Natural killer cell (primary cell): ENCODE data around the gene GPRASP3. TPM values are rescaled to one million over a fixed set of nuclear protein-coding genes. Genes with fewer than 3 reads are reported as not detected.

ENCODE experiments used
- ATAC-seq, 3 donors: fragments of 150-1000 bp in 2 of 3; fragments of 200-7000 bp in 1 of 3; cut with Tn5 transposase; 1 replicate in 1 of 3; 2 replicates in 2 of 3; pipeline ENCODE4 v1.10.0; 2021; ENCODE audit warnings: mild to moderate bottlenecking in 2 of 3, moderate library complexity in 2 of 3
- DNase-seq, 2 donors: peaks; one replicate each; pipeline versions ENCODE4 v3.0.0 to v3.0.0-alpha.2; 2013 to 2021; ENCODE audit warnings: mixed read lengths in 1 of 2
- H3K27ac ChIP-seq: one replicate; pipeline ENCODE4 v1.5.1; 2013; ENCODE audit warnings: mild to moderate bottlenecking, low read length
- H3K27me3 ChIP-seq: one replicate; pipeline ENCODE4 v1.6.1; 2013; ENCODE audit warnings: low read length; ENCODE audit not compliant: control insufficient read depth, insufficient read depth
- H3K36me3 ChIP-seq: one replicate; pipeline ENCODE4 v1.6.1; 2013; ENCODE audit warnings: low read length; ENCODE audit not compliant: control insufficient read depth, insufficient read depth
- H3K4me1 ChIP-seq: one replicate; pipeline ENCODE4 v1.6.1; 2013; ENCODE audit warnings: low read length; ENCODE audit not compliant: control insufficient read depth, insufficient read depth
- H3K4me3 ChIP-seq: one replicate; pipeline ENCODE4 v1.5.1; 2013; ENCODE audit warnings: low read length
- H3K9me3 ChIP-seq: one replicate; pipeline ENCODE4 v1.6.1; 2013; ENCODE audit warnings: low read length; ENCODE audit not compliant: control insufficient read depth, insufficient read depth
- H3K27ac Mint-ChIP-seq, 2 donors: one replicate each; pipeline ENCODE4 v1.8.0; 2022; ENCODE audit warnings: mild to moderate bottlenecking in 2 of 2, mixed read lengths in 2 of 2, moderate library complexity in 1 of 2
- H3K27me3 Mint-ChIP-seq, 2 donors: one replicate each; pipeline ENCODE4 v1.8.0; 2022; ENCODE audit warnings: low read depth in 2 of 2, mixed read lengths in 2 of 2
- H3K36me3 Mint-ChIP-seq: one replicate; pipeline ENCODE4 v1.8.0; 2022; ENCODE audit warnings: mixed read lengths
- H3K4me1 Mint-ChIP-seq, 2 donors: one replicate each; pipeline ENCODE4 v1.8.0; 2022; ENCODE audit warnings: mixed read lengths in 2 of 2
- H3K4me3 Mint-ChIP-seq: one replicate; pipeline ENCODE4 v1.8.0; 2022; ENCODE audit warnings: mild to moderate bottlenecking, moderate library complexity, mixed read lengths
- H3K9me3 Mint-ChIP-seq, 2 donors: one replicate each; pipeline ENCODE4 v1.8.0; 2022; ENCODE audit warnings: mixed read lengths in 2 of 2
- WGBS: methylation state at CpG from one replicate; pipeline ENCODE4 v1.1.7; 2013; ENCODE audit warnings: missing lambda C conversion rate; ENCODE audit not compliant: insufficient coverage; 5-methylcytosine and 5-hydroxymethylcytosine counted together
- intact Hi-C: fragments of 100-400 bp; cut with micrococcal nuclease; formaldehyde crosslinking; loops from one replicate; pipeline ENCODE4 v1.14.2; 2022
- total RNA-seq, 4 donors: library from RNA; stranded (reverse); fragments of 120-200 nt in 1 of 4; gene quantifications; one replicate each; pipeline versions ENCODE4 v1.2.3 to v1.2.4, GENCODE V29; 2013 to 2022
- TF ChIP-seq, protein P1 (sequence below): fragments of 200-600 bp; IDR thresholded peaks from one replicate; pipeline ENCODE4 v1.8.0; 2022; ENCODE audit warnings: antibody characterized with exemption

The GPRASP3 gene
- total RNA-seq, 3 donors from 2014 or later (not counting 1 experiment from before 2014, with no cell fraction given): 2.1 to 2.9 (median 2.6) TPM

- peaks cover 9% of the 10 kb centered on the region for H3K4me1 ChIP-seq
- no peak overlapping the region for H3K4me3 ChIP-seq
- ATAC-seq (no peak), DNase-seq (no peak)
- no peaks in the 10 kb centered on the region for H3K36me3 ChIP-seq
- no peak overlapping the region for H3K27ac Mint-ChIP-seq
- WGBS: 83% methylated on average over 1 of the region's 1 CpG
- no peaks in the 10 kb centered on the region for H3K27me3 Mint-ChIP-seq
- no peak overlapping the region for H3K27ac ChIP-seq
- H3K4me3 Mint-ChIP-seq: no peak overlapping the region
- no peaks in the 10 kb centered on the region for H3K9me3 Mint-ChIP-seq
- H3K4me1 Mint-ChIP-seq: peaks cover 7 to 8% of the 10 kb centered on the region in 2 donors
- intact Hi-C loops: no loop called here
- TF ChIP-seq, protein P1, sequence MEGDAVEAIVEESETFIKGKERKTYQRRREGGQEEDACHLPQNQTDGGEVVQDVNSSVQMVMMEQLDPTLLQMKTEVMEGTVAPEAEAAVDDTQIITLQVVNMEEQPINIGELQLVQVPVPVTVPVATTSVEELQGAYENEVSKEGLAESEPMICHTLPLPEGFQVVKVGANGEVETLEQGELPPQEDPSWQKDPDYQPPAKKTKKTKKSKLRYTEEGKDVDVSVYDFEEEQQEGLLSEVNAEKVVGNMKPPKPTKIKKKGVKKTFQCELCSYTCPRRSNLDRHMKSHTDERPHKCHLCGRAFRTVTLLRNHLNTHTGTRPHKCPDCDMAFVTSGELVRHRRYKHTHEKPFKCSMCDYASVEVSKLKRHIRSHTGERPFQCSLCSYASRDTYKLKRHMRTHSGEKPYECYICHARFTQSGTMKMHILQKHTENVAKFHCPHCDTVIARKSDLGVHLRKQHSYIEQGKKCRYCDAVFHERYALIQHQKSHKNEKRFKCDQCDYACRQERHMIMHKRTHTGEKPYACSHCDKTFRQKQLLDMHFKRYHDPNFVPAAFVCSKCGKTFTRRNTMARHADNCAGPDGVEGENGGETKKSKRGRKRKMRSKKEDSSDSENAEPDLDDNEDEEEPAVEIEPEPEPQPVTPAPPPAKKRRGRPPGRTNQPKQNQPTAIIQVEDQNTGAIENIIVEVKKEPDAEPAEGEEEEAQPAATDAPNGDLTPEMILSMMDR: no peak
- no peaks in the 10 kb centered on the region for H3K36me3 Mint-ChIP-seq
- no peaks in the 10 kb centered on the region for H3K9me3 ChIP-seq
- no peaks in the 10 kb centered on the region for H3K27me3 ChIP-seq
Observed at GRCh38 chrX:102723456-102723855, 2.9 kb downstream of the GPRASP3 start.

DNA sequence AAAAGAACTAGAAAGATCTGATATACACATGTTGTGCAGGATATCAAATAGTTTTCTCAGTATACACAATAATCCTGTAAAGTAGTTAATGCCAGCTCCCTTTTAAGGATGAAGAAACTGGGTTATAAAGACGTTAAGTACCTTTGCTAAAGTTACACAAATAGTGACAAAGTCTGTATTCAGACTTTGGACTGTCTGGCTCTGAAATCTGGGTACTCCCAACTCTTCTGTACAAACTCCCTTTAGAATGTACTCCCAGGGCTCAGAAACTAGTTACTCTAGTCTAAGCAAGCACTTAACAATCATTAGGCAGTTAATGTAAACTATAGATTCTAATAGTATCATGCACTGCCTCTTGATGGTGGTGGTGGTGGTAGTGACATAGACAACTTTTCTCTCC lies 7.2 kb downstream of the GPRASP3 start:
- no peak overlapping the region for H3K4me3 ChIP-seq
- no peak overlapping the region for H3K4me3 Mint-ChIP-seq
- H3K9me3 ChIP-seq: no peaks in the 10 kb centered on the region
- H3K27me3 ChIP-seq: no peaks in the 10 kb centered on the region
- no peaks in the 10 kb centered on the region for H3K9me3 Mint-ChIP-seq
- no peak for ATAC-seq
- WGBS: no CpG with 5 or more reads among the region's 1 CpG
- TF ChIP-seq, protein P1: no peak
- H3K4me1 Mint-ChIP-seq: no peaks in the 10 kb centered on the region
- no peak overlapping the region for H3K27ac ChIP-seq
- intact Hi-C loops: no loop called here
- H3K4me1 ChIP-seq: no peaks in the 10 kb centered on the region
- H3K36me3 Mint-ChIP-seq: no peaks in the 10 kb centered on the region
- H3K27me3 Mint-ChIP-seq: no peaks in the 10 kb centered on the region
- no peaks in the 10 kb centered on the region for H3K36me3 ChIP-seq
- no peak for DNase-seq
- H3K27ac Mint-ChIP-seq: no peak overlapping the region

GRCh38 chrX:102728646-102729045 lies 8.1 kb downstream of the GPRASP3 start:
- no peaks in the 10 kb centered on the region for H3K36me3 ChIP-seq
- no peaks in the 10 kb centered on the region for H3K27me3 ChIP-seq
- DNase-seq (no peak), ATAC-seq (no peak)
- H3K36me3 Mint-ChIP-seq: no peaks in the 10 kb centered on the region
- no peaks in the 10 kb centered on the region for H3K27me3 Mint-ChIP-seq
- TF ChIP-seq, protein P1: no peak
- 100% methylated on average over 1 of the region's 1 CpG for WGBS
- H3K4me3 Mint-ChIP-seq: no peak overlapping the region
- no peaks in the 10 kb centered on the region for H3K9me3 ChIP-seq
- H3K4me1 ChIP-seq: no peaks in the 10 kb centered on the region
- H3K27ac ChIP-seq: no peak overlapping the region
- no peaks in the 10 kb centered on the region for H3K9me3 Mint-ChIP-seq
- H3K4me1 Mint-ChIP-seq: no peaks in the 10 kb centered on the region
- H3K27ac Mint-ChIP-seq: no peak overlapping the region
- no peak overlapping the region for H3K4me3 ChIP-seq
- intact Hi-C loops: no loop called here

GRCh38 chrX:102739657-102740056 lies 19.1 kb downstream of the GPRASP3 start:
- Mint-ChIP-seq H3K4me1 (no peaks in the 10 kb centered on the region), H3K27ac (no peak overlapping the region), H3K9me3 (no peaks in the 10 kb centered on the region), H3K4me3 (no peak overlapping the region), H3K27me3 (no peaks in the 10 kb centered on the region), H3K36me3 (no peaks in the 10 kb centered on the region)
- no peaks in the 10 kb centered on the region for H3K4me1 ChIP-seq
- no peaks in the 10 kb centered on the region for H3K36me3 ChIP-seq
- H3K4me3 ChIP-seq: no peak overlapping the region
- no peaks in the 10 kb centered on the region for H3K27me3 ChIP-seq
- no peak for ATAC-seq
- H3K27ac ChIP-seq: no peak overlapping the region
- H3K9me3 ChIP-seq: no peaks in the 10 kb centered on the region
- DNase-seq: no peak
- 96% methylated on average over 6 of the region's 7 CpGs for WGBS
- intact Hi-C loops: no loop called here
- TF ChIP-seq, protein P1: no peak
